NCI-H2196 treated with DMSO at 0.1 percent for 48 hours (cell line): ENCODE measurements around the gene TMEM81.

Source experiments
- DNase-seq: peaks from one replicate; lab custom pipeline; 2025; ENCODE audit not compliant: unreplicated experiment; lab: John Stamatoyannopoulos, UW

The TMEM81 gene

GRCh38 chr1:205061227-205061626, 23.0 kb downstream of the TMEM81 start:
- no peak for DNase-seq

DNA sequence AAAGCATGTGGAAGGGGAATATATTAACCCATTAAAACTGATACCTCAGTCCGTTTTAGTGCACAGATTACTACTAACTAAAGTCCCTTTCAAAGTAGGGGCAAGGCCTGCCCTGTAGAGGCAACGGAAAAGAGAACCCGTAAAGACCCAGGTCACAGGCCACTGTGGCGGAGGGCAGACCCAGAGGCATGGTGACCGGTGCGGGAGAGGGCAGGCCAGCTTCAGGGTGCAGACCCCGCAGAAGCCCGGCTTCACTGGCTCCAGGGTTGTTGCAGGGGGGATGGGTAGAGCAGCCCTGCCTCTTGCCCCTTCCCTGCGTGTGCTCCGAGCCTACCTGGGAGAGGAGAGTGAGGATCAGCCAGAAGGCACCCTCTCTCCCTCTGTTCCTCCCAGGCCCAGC, 23.5 kb downstream of the TMEM81 start:
- no peak for DNase-seq

DNA sequence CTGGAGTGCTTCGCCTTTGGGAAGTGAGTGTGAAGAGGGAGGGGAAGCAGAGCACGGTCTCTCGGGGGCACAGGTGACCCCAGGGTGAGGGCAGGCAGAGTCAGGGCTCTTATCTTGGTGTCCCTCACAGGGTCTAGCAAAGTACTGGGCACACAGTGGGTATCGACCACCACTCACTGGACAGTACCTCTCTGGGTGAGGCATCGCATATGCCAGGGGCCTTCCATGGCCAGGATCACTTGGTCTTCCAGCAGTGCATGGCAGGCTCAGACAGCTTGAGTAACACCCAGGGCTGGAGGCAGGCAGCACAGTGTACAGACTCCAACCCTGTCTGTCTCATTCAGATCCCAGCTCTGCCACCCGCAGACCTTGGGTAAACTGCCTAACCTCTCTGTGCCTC, 24.6 kb downstream of the TMEM81 start:
- DNase-seq: no peak

- no peak for DNase-seq
These were observed 25.4 kb downstream of the TMEM81 start for GRCh38 chr1:205058853-205059252.

- no peak for DNase-seq
These were observed 26.3 kb downstream of the TMEM81 start for GRCh38 chr1:205057808-205058575.

GRCh38 chr1:205056956-205057568, 27.2 kb downstream of the TMEM81 start:
- no peak for DNase-seq

DNA sequence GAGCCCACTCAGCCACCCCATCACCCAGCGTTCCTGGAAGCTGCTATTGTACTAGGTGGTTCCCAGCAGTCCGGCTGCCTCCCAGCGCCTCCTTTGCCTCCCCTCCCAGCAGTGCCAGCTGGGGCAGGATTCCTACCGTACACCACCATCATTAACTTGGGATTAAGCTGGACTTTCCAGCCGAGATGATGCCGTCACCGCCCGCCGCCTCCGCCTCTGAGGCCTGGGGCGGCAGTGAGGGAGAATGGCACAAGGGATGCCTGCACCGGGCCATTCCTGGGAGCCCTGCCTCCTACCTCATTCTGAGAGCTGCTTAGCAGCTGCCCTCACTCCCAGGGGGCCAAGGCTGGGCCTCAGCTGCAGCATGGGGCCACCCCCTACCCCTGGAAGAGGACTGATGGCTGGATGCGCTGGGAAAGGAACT, 28.1 kb downstream of the TMEM81 start:
- DNase-seq: no peak

GRCh38 chr1:205054013-205054412, 30.2 kb downstream of the TMEM81 start:
- no peak for DNase-seq

- no peak for DNase-seq
These were observed 31.0 kb downstream of the TMEM81 start for GRCh38 chr1:205053296-205053695.

DNA sequence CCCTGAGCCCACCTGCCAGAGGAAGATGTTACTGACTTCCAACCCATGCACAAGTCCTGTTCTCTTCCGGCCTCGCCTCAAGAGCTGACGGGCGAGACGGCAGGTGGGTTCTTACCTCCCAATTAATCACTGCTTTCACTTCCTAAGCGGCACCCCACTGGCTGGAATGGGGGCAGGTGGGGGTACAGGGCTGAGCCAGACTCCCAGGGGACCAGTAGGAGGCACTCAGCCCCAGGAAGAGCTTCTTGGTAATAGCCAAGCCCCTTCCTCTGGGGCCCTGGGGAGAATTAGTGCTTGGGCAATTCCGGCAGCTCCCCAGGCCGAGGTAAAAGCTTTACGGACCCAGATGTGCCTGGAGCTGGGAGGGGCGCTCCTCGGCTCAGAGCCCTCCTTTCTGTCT, 31.6 kb downstream of the TMEM81 start:
- DNase-seq: no peak

GRCh38 chr1:205049479-205049878, 34.8 kb downstream of the TMEM81 start:
- no peak for DNase-seq

DNA sequence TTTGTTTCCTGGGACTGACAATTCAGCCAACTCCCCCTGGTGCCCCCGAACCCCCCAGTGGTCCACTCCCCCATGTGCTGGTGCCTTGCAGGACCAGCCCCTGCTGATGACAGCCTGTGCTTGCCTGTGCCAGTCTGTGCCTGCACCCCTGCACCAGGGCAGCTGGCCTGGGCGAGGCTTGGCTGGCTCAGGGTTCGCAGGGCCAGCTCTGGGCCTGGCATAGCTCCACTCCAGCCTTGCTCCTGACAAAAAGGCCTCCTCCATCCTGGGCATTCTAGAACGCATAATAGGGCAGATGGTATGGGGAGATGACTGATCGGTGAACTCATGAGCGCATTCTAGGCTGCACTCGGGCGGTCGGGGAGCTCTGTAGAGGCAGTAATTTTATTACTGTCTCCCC, 35.9 kb downstream of the TMEM81 start:
- no peak for DNase-seq

DNA sequence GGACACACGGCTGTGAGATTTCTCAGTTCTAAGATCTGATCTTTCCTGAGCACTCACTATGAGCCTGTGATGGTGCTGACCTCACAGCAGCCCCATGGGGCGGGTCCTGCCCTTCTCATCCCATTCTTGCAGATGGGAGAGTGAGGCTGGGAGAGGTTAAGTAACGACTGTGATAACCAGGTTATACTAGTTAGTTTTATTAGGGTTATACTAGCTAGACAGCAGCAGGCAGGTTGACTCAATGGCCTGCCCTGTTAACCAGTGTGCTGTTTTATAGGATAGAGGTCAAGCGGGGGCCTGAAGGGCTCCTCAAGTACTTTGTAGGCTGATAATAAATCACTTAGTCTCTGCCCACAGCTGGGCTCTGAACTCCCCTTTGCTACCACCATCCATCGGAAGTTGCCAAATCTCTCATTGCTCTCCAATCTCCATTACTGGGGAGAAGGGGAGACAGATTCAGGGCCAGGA, 36.5 kb downstream of the TMEM81 start:
- DNase-seq: no peak

DNA sequence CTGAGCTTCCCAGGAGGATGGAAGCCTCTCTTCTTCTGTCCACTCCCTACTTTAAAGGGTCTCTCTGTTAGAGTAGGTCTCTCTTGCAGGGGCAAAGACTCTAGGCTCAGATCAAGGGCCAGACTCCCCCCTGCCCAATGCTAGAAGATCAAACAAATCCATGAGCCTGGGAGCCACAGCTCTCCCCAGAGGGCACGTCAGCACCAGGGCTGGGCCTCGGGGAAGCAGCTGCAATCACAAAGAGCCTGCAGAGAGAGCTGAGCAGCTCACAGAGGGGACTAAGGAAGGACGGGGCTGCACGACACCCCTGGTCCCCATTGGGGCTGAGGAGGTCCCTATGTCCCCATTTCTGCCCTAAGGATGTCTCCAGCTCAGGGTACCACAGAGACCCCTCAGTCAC, 37.4 kb downstream of the TMEM81 start:
- DNase-seq: no peak

- no peak for DNase-seq
These were observed 39.1 kb downstream of the TMEM81 start for GRCh38 chr1:205045146-205045545.

- no peak for DNase-seq
These were observed 39.5 kb downstream of the TMEM81 start for GRCh38 chr1:205044741-205045140.

GRCh38 chr1:205043866-205044265, 40.4 kb downstream of the TMEM81 start:
- no peak for DNase-seq

GRCh38 chr1:205042911-205043806, 41.1 kb downstream of the TMEM81 start, which contains the start of gene CNTN2:
Gene CNTN2, plus strand, starts transcription at chr1:205043212. Its CDS starts 9,974 bp downstream, at chr1:205053186.
- no peak for DNase-seq

DNA sequence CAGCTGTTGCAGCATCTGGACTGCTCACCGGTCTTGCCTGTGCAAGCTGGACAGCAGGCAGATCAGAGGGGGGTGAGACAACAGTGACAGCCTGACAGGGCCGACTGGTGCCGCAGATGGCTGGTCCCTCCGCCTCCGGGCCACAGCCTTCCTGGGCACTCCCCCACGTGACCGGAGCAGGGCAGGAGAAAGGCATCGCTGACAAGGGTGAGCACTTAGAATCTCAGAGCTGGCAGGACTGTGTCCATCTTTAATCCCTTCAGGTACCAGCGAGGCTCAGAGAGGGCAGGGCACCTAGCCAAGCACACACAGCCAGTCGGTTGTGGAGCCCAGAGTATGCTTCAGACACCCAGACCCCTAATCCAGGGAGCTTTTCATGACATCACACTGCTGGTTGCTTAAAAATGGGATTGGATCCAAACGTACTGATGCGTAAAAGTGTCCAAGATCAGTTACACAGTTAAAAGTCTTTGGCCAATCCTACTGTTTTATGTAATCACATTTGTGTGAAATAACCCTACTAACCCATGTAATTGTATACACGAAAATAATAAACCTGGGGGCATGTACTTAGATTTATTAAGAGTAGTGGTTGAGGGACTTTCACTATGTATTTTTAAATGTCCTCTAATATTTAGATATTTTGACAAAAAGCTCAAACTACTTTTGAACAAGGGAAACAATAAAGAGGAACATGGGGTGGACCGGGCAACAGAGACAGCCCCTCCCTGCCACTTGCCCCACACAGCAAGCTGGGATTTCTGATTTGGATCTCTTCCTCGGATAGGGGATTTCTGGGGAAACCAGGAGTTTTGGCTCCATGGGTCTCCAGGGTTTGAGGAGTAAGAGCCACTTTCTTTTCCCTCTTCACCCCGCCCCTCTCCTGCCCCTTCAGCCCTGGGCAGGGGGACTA, 42.0 kb downstream of the TMEM81 start:
- DNase-seq: no peak

GRCh38 chr1:205041001-205041715, 43.1 kb downstream of the TMEM81 start:
- DNase-seq: no peak
